ENCODE data around the gene ZMYND8.

- TF ChIP-seq CTCF (IDR thresholded peaks at IDR 0.05), result no peak
- TF ChIP-seq POLR2A (IDR thresholded peaks at IDR 0.05), result no peak
- no peak for TF ChIP-seq EP300 (IDR thresholded peaks at IDR 0.05)
These were observed 60.5 kb downstream of the ZMYND8 start for GRCh38 chr20:47295921-47296426.
